Nucleus accumbens (tissue), 56 donors: ENCODE results near the gene STARD7.

Source experiments
- DNase-seq, 56 donors: peaks; one replicate each; lab custom pipeline; 2025; lab: John Stamatoyannopoulos, UW

Gene STARD7

DNA sequence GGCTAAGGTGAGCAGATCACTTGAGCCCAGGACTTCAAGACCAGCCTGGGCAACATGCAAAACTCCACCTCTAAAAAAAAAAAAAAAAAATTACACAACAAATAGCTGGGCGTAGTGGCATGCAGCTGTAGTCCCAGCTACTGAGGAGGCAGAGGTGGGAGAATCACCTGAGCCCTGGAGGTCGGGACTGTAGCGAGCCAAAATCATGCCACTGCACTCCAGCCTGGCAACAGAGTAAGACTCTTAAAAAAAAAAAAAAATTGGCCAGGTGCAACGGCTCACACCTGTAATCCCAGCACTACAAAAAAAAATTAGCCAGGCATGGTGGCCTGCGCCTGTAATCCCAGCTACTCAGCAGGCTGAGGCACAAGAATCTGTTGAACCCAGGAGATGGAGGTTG, 7.3 kb downstream of the STARD7 start:
- DNase-seq = no peak

DNA sequence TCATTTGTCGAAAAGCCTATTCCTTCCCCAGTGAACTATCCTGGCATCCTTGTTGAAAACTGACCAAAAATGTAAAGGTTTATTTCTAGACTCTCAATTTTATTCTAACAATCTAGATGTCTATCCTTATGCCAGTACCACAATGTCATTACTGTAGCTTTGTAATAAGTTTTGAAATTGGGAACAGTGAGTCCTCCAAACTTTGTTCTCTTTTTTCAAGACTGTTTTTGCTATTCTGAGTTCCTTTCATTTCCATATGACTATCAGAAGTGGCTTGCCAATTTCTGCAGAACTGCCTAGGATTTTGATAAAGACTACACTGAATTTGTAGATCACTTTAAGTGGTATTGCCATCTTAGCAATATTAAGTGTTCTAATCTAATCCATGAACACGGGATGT, 9.7 kb downstream of the STARD7 start:
- no peak for DNase-seq

DNA sequence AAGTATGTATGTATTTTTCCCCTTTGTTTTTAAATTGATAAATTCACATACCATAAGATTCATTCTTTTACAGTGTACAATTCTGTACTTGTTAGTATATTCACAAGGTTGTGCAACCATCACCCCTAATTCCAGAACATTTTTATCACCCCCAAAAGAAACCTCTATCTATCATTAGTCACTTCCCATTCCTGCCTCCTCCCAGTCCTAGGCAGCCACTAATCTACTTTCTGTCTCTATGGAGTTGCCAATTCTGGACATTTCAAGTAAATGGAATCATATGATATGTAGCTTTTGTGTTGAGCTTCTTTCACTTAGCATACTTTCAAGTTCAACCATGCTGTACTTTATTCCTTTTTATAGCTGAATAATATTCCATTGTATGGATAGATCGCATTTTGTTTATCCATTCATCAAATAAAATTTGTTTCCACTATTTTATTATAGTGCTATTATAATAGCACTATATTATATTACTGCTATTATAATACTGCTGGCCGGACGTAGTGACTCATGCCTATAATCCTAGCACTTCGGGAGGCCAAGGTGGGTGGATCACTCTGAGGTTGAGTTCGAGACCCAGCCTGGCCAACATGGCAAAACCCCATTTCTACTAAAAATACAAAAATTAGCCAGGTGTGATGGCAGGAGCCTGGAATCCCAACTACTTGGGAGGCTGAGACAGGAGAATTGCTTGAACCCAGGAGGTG, 10.9 kb downstream of the STARD7 start:
- no peak for DNase-seq

DNA sequence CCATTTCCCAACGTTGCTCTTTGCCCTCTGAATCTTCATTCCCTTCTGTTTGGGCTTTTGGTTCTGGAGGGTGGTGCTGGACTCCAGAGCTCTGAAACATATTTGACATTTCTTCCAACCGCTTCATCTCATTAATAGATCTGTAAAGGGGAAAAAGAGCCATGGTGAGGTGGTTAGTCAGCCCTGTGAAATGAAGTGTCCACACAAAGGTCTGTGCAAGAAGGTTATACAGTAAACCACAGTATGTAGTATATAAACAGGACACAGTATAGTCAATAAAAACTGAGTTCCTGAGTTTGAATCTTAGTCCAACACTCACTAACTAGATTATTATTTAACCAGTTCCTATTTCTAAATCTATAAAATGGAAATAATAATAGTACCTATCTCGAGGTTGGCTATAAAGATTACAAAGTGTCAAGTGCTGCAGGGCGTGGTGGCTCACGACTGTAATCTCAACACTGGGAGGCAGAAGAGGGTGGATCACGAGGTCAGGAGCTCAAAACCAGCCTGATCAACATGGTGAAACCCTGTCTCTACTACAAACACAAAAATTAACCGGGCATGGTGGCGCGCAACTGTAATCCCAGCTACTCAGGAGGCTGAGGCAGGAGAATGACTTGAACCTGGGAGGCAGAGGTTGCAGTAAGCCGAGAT, 13.1 kb downstream of the STARD7 start:
- no peak for DNase-seq

DNA sequence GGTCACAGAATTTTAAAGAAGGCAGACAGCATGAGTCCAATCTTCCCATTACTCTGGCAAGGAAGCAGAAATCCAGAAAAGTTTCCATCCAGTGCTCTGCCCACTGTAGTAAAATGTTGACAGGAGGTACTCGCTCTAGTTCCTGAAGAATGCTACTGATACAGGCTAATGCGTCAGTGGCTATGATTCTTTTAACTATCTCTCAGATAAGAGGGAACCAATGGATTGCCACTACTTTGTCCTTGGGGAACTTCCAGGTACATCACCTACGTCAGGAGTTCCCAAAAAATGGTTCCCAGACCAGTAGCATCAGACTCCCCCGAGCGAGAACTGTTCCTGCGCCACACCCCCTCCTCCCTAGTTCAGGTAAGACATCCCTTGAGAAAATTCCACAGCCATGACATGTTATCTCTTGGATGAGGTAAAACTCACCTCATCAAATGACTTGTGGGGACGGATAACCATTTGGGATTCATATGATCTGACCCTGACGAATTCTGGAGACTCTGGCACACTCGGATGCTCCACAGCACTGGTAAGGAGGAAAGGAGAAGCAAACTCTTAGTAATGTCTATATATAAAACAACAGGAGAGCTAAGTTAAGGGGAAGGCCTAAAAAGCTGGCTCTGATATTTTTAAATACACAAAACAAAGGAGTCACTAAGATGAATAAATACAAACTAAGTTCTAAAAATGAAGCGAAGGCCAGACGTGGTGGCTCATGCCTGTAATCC, 16.5 kb downstream of the STARD7 start:
- no peak for DNase-seq

DNA sequence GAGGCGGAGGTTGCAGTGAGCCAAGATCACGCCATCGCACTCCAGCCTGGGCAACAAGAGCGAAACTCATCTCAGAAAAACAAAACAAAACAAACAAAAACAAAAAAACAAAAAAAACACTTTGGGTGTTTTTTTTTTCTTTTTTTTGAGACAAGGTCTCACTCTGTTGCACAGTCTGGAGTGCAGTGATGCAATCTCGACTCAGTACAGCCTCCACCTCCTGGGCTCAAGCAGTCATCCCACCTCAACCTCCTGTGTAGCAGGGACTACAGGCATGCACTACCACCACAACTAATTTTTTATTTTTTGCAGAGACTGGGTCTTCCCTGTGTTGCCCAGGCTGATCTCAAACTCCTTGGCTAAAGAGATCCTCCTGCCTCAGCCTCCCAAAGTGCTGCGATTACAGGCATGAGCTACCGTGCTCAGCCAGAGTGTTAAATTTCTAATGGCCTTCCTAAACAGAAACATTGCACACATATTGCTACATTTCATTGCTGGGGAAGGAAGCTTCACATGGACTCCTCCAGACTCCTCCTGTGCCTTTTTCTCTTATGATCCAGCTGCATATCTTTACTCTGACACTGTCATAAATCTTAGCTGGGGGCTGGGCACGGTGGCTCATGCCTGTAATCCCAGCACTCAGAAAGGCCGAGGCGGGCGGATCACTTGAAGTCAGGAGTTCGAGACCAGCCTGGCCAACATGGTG, 19.7 kb downstream of the STARD7 start:
- no peak for DNase-seq

DNA sequence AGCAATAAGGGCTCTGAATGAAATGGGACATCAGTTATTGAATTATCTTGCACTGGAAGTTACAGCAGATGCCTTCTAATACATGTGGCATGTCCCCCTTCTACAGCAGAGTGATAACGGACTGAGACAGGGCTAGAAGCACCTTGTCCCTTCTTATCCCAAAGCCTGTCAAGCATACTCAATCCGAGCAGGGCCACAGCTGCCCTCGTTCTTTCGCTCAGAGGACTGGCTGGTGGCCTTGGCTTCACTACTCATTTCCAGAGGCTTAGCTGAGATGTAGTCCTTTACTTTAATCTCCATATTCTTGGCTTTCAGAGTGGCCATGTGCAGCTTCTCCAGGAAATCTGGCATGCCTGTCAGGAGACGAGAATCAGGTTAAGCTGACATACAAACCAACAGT, 22.1 kb downstream of the STARD7 start:
- no peak for DNase-seq

DNA sequence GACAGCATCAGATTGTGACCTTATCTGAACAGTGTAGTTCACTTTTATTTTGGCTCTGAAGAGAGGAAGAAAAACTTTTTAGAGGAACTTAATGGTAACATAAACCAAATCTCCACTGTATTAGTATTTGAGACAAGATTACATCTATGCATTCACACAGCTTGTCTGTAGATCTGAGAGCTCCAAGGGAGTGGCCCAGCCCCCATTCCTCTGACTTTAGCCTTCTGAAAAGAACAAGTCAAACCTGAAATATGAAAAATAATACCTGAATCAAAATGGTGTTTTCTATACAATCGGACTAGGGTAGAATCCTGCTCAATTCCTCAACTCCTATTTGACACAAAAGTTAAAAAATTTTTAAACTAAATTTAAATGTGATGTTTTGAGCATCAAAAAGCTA, 23.1 kb downstream of the STARD7 start:
- DNase-seq = no peak

DNA sequence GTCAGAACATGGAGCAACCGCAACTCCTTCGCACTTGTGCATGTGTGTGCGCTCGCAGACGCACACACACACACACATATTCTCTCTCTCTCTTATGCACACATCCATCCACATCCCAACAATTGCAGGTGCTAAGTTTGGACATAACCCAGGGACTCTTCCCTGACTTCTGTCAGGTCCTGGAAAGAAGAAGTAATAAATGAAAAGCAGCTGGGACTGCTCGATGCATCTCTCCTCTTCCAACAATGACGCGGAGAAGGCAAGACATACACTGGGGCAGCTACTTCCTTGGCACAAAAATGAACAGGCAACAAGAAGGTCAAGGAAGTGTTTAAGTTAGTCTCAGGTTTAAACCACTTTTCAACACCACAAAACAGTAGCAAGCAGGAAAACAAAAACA, 23.6 kb downstream of the STARD7 start:
- DNase-seq = no peak

DNA sequence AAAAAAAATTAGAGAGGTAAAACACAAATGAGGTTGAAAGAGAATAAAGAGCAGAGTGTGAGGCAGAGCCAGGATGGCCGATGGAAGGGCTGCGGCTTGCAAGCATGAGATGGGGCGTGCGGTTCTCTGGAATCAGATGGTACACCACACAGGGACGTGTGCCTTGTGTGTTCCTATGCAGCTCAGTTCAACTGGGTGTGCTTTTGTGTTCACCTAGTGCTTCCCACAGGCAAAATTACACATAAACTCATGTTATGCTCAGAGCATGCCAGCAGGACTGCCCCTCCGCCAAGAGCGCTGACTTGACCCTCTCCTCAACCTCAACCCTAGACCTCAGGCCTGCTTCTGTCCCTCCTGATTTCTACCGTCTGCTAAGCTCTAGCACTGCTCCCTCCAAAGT, 24.4 kb downstream of the STARD7 start:
- no peak for DNase-seq

DNA sequence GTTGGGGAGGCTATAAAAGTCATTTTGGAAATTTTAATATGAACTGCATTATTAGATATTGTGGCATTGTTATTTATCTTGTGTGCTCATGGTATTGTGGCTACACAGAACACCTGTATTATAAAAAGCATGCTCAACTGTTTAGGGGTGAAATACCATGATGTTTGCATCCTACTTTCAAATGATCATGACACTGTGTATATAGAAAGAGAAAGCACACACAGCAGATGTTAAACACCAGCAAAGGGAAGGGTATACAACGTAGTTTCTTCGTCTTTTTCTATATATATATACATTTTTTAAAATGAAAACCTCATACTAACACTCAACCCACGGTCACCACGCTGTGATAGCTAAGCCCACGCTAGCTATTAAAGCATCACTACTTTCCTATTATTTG, 27.1 kb downstream of the STARD7 start:
- DNase-seq = no peak

DNA sequence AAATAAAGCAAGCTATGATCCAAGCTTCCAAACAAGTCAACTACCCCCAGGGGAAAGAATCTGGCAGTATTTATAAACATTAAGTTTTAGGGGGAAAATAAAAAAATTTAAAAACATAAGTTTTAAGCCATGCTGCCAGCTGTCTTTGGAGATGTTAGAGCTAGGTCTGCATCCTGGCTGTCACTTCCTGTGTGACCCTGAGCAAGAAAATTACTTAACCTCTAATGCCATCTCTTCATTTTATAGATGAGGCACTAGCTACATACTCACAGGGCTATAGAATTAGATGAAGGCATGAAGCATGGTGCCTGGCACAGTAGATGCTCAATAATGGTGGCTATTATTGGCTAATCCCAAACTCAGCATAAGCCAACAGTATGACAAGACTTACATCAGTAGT, 28.1 kb downstream of the STARD7 start:
- DNase-seq = no peak

DNA sequence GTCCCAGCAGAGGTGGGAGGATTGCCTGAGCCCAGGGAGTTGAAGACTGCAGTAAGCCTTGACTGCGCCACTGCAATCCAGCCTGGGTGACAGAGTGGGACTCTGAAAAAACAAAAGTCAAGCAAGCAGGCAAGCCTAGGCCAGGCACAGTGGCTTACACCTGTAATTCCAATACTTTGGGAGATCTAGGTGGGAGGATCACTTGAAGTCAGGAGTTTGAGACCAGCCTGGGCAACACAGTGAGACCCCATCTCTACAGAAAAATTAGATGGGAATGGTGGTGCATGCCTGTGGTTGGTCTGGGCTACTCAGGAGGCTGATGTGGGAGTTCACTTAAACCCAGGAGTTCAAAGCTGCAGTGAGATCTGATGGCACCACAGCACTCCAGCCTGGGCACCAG, 28.6 kb downstream of the STARD7 start:
- DNase-seq = no peak

DNA sequence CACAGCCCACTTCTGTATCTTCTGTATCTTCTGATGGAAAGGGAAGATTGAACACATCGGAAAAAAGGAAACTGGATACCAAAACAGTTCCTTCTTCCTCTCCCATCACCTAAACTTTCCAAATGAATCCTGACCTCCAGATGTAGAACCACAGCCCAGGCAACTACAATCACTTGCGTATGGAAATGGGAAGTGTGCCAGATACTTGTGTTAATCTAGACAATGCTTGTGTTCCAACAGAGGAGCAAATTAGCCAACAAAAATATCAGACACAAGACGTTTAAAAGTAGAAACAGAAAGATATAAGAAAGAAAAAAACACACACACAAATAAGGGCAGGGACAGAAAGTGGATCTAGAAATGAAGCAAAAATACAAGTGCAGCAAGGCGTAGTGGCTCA, 32.0 kb downstream of the STARD7 start:
- no peak for DNase-seq

DNA sequence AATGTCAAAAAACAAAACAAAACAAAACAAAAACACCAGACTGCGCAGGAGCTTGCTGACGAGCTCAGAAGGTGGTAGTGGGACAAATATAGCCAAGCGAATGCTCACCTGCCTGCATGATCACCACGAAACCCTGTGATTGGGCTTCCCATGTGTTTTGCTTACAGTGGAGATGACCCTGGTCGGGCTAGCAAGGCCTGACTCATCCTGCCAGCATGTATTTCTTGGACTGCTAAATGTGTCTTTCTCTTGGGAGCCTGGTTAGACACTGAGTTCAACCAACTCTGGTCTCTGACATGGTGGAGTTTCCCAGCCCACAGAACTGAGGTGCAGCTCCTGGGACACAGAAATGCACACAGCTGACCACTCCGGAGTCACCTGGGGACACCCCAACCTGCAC, 32.7 kb downstream of the STARD7 start:
- no peak for DNase-seq

DNA sequence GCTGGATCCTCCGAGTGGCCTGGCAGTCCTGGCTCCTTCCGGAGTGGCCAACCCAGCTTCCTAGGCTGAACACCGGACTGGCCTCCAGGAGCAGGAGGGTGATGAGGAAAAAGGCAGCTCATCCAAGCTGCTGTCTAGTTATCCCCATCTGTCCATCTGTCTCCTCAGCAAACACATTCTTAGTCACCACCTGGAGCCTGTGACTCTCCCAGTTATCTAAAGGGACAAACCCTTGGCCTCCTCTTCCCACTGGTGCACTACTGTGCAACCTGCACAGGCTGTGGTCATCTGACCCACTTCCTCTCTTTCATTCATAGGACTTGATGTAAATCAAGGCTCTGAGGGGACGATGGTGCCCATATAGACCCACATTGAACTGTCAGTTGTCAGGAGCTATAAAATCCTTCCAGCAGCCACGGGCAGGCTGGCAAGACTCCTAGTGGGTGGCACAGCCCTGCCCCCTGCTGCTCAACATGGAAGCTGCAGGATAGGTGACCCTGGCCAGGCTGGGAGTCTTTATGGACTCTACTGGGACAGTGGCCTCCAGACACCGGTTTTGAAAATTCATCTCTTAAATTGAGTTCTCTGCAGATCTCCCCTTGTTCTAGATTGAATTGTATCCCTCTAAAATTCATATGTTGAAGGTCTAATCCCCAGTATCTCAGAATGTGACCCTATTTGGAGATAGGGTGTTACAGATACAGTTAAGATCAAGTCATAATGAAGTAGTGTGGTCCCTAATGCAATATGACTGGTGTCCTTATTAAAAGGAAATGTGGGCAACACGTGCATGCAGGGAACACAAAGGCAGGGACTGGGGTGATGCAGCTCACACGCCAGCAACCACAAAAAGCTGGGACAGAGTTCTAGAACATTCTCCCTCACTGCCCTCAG, 34.1 kb downstream of the STARD7 start:
- peak in 50 of 56 donors; percentile 6 to 88 (median 63) for DNase-seq

DNA sequence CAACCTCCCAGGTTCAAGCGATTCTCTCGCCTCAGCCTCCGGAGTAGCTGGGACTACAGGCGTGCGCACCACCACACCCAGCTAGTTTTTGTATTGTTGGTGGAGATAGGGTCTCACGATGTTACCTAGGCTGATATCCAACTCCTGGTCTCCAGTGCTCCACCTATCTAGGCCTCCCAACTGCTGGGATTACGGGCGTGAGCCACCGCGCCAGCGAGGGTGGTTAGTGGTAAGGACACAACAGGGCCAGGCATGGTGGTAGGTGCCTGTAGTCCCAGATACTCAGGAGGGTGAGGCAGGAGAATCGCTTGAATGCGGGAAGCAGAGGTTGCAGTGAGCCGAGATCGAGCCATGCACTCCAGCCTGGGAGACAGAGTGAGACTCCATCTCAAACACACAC, 36.8 kb downstream of the STARD7 start:
- no peak for DNase-seq

DNA sequence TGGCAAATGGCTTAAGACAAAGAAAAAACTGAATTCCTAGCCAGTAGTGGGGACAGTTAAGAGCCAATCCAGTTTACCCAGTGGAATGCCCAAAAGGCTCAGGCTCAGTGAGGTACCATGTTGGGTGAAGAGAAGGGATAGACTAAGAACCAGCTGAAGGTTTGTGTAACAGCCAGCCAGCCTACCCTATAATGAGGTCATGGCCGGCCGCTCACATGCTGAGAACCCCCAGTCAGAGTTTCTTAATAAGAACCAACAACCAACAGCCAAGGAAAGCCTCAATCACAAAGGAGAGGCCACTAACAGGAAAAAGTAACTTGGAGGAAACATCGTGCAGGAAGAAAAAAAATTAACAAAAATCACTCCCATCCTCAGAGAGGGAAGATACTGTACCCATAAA, 38.0 kb downstream of the STARD7 start:
- DNase-seq = no peak

DNA sequence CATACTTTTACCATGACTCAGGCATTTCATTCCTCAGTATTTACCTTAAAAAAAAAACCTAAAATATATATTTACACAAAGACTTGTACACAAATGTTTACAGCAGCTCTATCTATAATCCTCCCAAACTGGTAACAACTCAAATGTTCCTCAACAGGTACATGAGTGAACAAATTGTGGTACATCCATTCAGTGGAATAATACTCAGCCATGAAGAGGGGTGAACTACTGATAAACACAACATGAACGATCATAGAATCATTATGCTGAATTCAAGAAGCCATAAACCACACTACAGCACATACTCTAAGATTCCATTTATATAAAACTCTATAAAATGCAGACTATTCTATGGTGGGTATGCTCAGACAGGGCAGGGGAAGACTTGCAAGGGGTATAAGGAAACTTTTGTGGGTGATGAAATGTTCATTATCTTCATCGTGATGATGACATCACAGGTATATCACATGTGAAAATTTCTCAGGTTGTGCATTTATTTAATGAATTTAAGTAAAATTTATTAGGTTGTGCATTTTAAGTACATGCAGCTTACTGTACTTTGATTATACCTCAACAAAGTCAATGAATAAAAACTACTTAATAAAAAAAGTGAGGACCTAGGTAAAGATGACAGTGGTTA, 38.6 kb downstream of the STARD7 start:
- no peak for DNase-seq
